Midbrain (tissue), 1 donor: ENCODE measurements around the gene ZFYVE16.
"Not testable (repeated sequence)": the region's sequence is repeated elsewhere in the genome, so short reads cannot be mapped to it uniquely, and the experiment has no call there.

Experiments
- DNase-seq: peaks from one replicate; lab custom pipeline; 2025; lab: John Stamatoyannopoulos, UW

ZFYVE16 gene

GRCh38 chr5:80407735-80408483 lies at the start of gene ZFYVE16:
Gene ZFYVE16 (plus strand): TSS chr5:80408064. CDS start chr5:80434148, 26,084 bp downstream.
- peak; percentile 98 for DNase-seq

- DNase-seq, result no peak
Observed at GRCh38 chr5:80360914-80361444, 46.9 kb upstream of the ZFYVE16 start.

GRCh38 chr5:80364892-80365291 lies 43.0 kb upstream of the ZFYVE16 start:
- no peak for DNase-seq

GRCh38 chr5:80368661-80369480 lies 39.0 kb upstream of the ZFYVE16 start:
- peak; percentile 31 for DNase-seq

GRCh38 chr5:80369521-80369920 lies 38.3 kb upstream of the ZFYVE16 start:
- DNase-seq, result peak; percentile 26

- DNase-seq, result no peak
Observed at GRCh38 chr5:80370390-80370789, 37.5 kb upstream of the ZFYVE16 start.

- peak; percentile 83 for DNase-seq
Observed at GRCh38 chr5:80372780-80373179, 35.1 kb upstream of the ZFYVE16 start.

GRCh38 chr5:80374188-80374587 lies 33.7 kb upstream of the ZFYVE16 start:
- DNase-seq, result no peak

- no peak for DNase-seq
Observed at GRCh38 chr5:80376557-80376956, 31.3 kb upstream of the ZFYVE16 start.

GRCh38 chr5:80382488-80382887 lies 25.4 kb upstream of the ZFYVE16 start:
- DNase-seq, result no peak

GRCh38 chr5:80387063-80387768 lies 20.6 kb upstream of the ZFYVE16 start:
- no peak for DNase-seq

GRCh38 chr5:80389580-80389979 lies 18.3 kb upstream of the ZFYVE16 start:
- no peak for DNase-seq

GRCh38 chr5:80390413-80390812 lies 17.5 kb upstream of the ZFYVE16 start:
- DNase-seq, result not testable (repeated sequence)

- not testable (repeated sequence) for DNase-seq
Observed at GRCh38 chr5:80391267-80391666, 16.6 kb upstream of the ZFYVE16 start.

- no peak for DNase-seq
Observed at GRCh38 chr5:80399526-80400239, 8.2 kb upstream of the ZFYVE16 start.

- not testable (repeated sequence) for DNase-seq
Observed at GRCh38 chr5:80400368-80400767, 7.5 kb upstream of the ZFYVE16 start.

GRCh38 chr5:80403782-80404181 lies 4.1 kb upstream of the ZFYVE16 start:
- no peak for DNase-seq

- DNase-seq, result no peak
Observed at GRCh38 chr5:80406980-80407734, 707 bp upstream of the ZFYVE16 start.

- DNase-seq, result peak; percentile 81
Observed at GRCh38 chr5:80408484-80409366, 861 bp downstream of the ZFYVE16 start.
